WTC11 (cell line): ENCODE results near the gene QKI. TPM values are rescaled to one million over a fixed set of nuclear protein-coding genes. Genes with fewer than 3 reads are reported as not detected.
A peak's percentile ranks its signal among the peaks of the same experiment; 100 is the strongest.

Experiments used
- ATAC-seq: fragments of 200-7000 bp; cut with Tn5 transposase; 2 replicates; pipeline ENCODE4 v1.10.0; 2021; ENCODE audit warnings: mild to moderate bottlenecking, moderate library complexity
- CTCF ChIA-PET: fragments of 300-600 bp; sonication (Branson Sonifier 250); formaldehyde crosslinking; loops from one replicate; lab custom pipeline; 2021; ENCODE audit warnings: antibody characterized with exemption; lab: Charles Lee
- POLR2A ChIA-PET: fragments of 350-600 bp; sonication (Branson Sonifier 250); formaldehyde crosslinking; loops from one replicate; lab custom pipeline; 2021; ENCODE audit warnings: antibody characterized with exemption; lab: Charles Lee
- DNase-seq: peaks from one replicate; pipeline ENCODE4 v3.0.0; 2021; ENCODE audit warnings: low spot score
- H3K27ac Mint-ChIP-seq: 2 replicates; pipeline ENCODE4 v1.8.0; 2021; ENCODE audit warnings: mixed read lengths
- H3K27me3 Mint-ChIP-seq: 2 replicates; pipeline ENCODE4 v1.8.0; 2021; ENCODE audit warnings: low read depth, mild to moderate bottlenecking, moderate library complexity, mixed read lengths
- H3K36me3 Mint-ChIP-seq: 2 replicates; pipeline ENCODE4 v1.8.0; 2021; ENCODE audit warnings: mixed read lengths
- H3K4me1 Mint-ChIP-seq: 2 replicates; pipeline ENCODE4 v1.8.0; 2022; ENCODE audit warnings: mixed read lengths
- H3K4me3 Mint-ChIP-seq: 2 replicates; pipeline ENCODE4 v1.8.0; 2021; ENCODE audit warnings: mild to moderate bottlenecking, moderate library complexity, mixed read lengths
- H3K9me3 Mint-ChIP-seq: 2 replicates; pipeline ENCODE4 v1.8.0; 2021; ENCODE audit warnings: mixed read lengths
- ATF1 ChIP-seq: sonication (generic); formaldehyde crosslinking; IDR thresholded peaks from 2 replicates; pipeline ENCODE4 v1.8.1; 2023; ENCODE audit warnings: mild to moderate bottlenecking, moderate library complexity, missing genetic modification reagents
- CBFB ChIP-seq: sonication (generic); formaldehyde crosslinking; IDR thresholded peaks from 2 replicates; pipeline ENCODE4 v1.8.1; 2022; ENCODE audit warnings: mild to moderate bottlenecking, low read depth, missing genetic modification reagents
- CREB1 ChIP-seq: sonication (generic); formaldehyde crosslinking; IDR thresholded peaks from 2 replicates; pipeline ENCODE4 v1.8.0; 2023; ENCODE audit warnings: mild to moderate bottlenecking, missing genetic modification reagents
- EMX1 ChIP-seq: fragments of 250-450 bp; sonication (Bioruptor Pico); IDR thresholded peaks from 2 replicates; pipeline ENCODE4 v1.8.0; 2021; ENCODE audit warnings: mild to moderate bottlenecking
- ESRRA ChIP-seq: sonication (generic); formaldehyde crosslinking; IDR thresholded peaks from 2 replicates; pipeline ENCODE4 v1.8.1; 2022; ENCODE audit warnings: mild to moderate bottlenecking, missing genetic modification reagents, borderline replicate concordance
- GTF2I ChIP-seq: fragments of 250-450 bp; sonication (Bioruptor Pico); conservative IDR thresholded peaks from 2 replicates; pipeline ENCODE4 v1.4.0; 2021; ENCODE audit warnings: mild to moderate bottlenecking
- NFE2L1 ChIP-seq: sonication (generic); formaldehyde crosslinking; IDR thresholded peaks from 2 replicates; pipeline ENCODE4 v1.8.1; 2023; ENCODE audit warnings: missing genetic modification reagents
- NR2C2 ChIP-seq: sonication (generic); formaldehyde crosslinking; IDR thresholded peaks from 2 replicates; pipeline ENCODE4 v1.8.0; 2022; ENCODE audit warnings: mild to moderate bottlenecking, missing genetic modification reagents
- NR3C1 ChIP-seq: sonication (generic); formaldehyde crosslinking; conservative IDR thresholded peaks from 2 replicates; pipeline ENCODE4 v1.8.1; 2023; ENCODE audit warnings: low read depth, mild to moderate bottlenecking, missing genetic modification reagents
- OVOL2 ChIP-seq: fragments of 250-450 bp; sonication (Bioruptor Pico); IDR thresholded peaks from 2 replicates; pipeline ENCODE4 v1.9.0; 2021; ENCODE audit warnings: mild to moderate bottlenecking, borderline replicate concordance
- RELA ChIP-seq: sonication (generic); formaldehyde crosslinking; IDR thresholded peaks from 2 replicates; pipeline ENCODE4 v1.8.1; 2022; ENCODE audit warnings: missing genetic modification reagents, mild to moderate bottlenecking, borderline replicate concordance
- TEAD1 ChIP-seq: sonication (generic); formaldehyde crosslinking; IDR thresholded peaks from 2 replicates; pipeline ENCODE4 v1.8.0; 2022; ENCODE audit warnings: mild to moderate bottlenecking, missing genetic modification reagents
- TP53 ChIP-seq: sonication (generic); formaldehyde crosslinking; IDR thresholded peaks from 2 replicates; pipeline ENCODE4 v1.8.1; 2023; ENCODE audit warnings: mild to moderate bottlenecking, missing genetic modification reagents
- ZNF396 ChIP-seq: fragments of 250-450 bp; sonication (Bioruptor Pico); IDR thresholded peaks from 2 replicates; pipeline ENCODE4 v1.8.0; 2021; ENCODE audit warnings: mild to moderate bottlenecking, moderate library complexity, borderline replicate concordance
- ZNF423 ChIP-seq: fragments of 250-450 bp; sonication (Bioruptor Pico); IDR thresholded peaks from 2 replicates; pipeline ENCODE4 v2.1.2; 2022; ENCODE audit warnings: mild to moderate bottlenecking, moderate library complexity
- total RNA-seq: library from RNA; stranded (reverse); gene quantifications from 3 replicates; pipeline ENCODE4 v1.2.3, GENCODE V29; 2021
- TF ChIP-seq, protein P1 (sequence below): fragments of 250-450 bp; sonication (Bioruptor Pico); IDR thresholded peaks from 2 replicates; pipeline ENCODE4 v1.9.0; 2021; ENCODE audit warnings: mild to moderate bottlenecking, borderline replicate concordance
- TF ChIP-seq, protein P2 (sequence below): sonication (generic); formaldehyde crosslinking; IDR thresholded peaks from 2 replicates; pipeline ENCODE4 v1.8.1; 2023; ENCODE audit warnings: mild to moderate bottlenecking, missing genetic modification reagents, moderate library complexity
- TF ChIP-seq, protein P3 (sequence below): fragments of 250-450 bp; sonication (Bioruptor Pico); IDR thresholded peaks from 2 replicates; pipeline ENCODE4 v1.9.0; 2021; ENCODE audit warnings: mild to moderate bottlenecking
- TF ChIP-seq, protein P4 (sequence below): sonication (generic); formaldehyde crosslinking; IDR thresholded peaks from 2 replicates; pipeline ENCODE4 v1.8.1; 2022; ENCODE audit warnings: low read depth, missing genetic modification reagents, borderline replicate concordance
- TF ChIP-seq, protein P5 (sequence below): fragments of 250-450 bp; sonication (Bioruptor Pico); IDR thresholded peaks from 2 replicates; pipeline ENCODE4 v2.1.2; 2022; ENCODE audit warnings: mild to moderate bottlenecking, moderate library complexity
- TF ChIP-seq, protein P6 (sequence below): sonication (generic); formaldehyde crosslinking; IDR thresholded peaks from 2 replicates; pipeline ENCODE4 v1.8.0; 2023; ENCODE audit warnings: mild to moderate bottlenecking, missing genetic modification reagents

The QKI gene
- total RNA-seq, 1 experiment from 2014 or later: 145 TPM

DNA sequence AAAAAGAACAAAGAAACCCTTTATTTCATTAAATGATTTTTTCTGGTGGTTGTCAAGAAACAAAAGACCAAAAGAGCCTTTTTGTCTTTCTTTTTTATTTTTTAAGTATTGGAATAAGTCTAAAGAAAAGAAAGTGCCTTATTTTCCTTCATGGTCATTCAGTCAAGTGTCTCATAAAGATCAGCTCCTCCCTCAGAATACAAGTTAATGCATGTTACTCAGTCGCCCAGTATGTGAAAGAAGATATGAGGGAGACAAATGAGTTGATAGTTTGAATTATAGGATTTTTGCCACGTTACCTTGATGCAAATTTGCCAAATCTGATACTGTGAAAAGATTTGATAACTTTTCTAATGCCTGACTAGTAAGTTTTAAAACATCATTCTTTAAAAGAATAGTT, 157.2 kb downstream of the QKI start:
- Mint-ChIP-seq H3K4me1 (peaks cover 43% of the 10 kb centered on the region), H3K4me3 (no peak overlapping the region), H3K9me3 (no peaks in the 10 kb centered on the region), H3K36me3 (peaks cover 14% of the 10 kb centered on the region), H3K27ac (no peak overlapping the region), H3K27me3 (no peaks in the 10 kb centered on the region)
- POLR2A ChIA-PET: no interaction called here
- no peak for TF ChIP-seq TP53 (CRISPR knock-in tag)
- no peak for TF ChIP-seq EMX1 (CRISPR knock-in tag)
- no peak for TF ChIP-seq CREB1
- TF ChIP-seq, protein P1, sequence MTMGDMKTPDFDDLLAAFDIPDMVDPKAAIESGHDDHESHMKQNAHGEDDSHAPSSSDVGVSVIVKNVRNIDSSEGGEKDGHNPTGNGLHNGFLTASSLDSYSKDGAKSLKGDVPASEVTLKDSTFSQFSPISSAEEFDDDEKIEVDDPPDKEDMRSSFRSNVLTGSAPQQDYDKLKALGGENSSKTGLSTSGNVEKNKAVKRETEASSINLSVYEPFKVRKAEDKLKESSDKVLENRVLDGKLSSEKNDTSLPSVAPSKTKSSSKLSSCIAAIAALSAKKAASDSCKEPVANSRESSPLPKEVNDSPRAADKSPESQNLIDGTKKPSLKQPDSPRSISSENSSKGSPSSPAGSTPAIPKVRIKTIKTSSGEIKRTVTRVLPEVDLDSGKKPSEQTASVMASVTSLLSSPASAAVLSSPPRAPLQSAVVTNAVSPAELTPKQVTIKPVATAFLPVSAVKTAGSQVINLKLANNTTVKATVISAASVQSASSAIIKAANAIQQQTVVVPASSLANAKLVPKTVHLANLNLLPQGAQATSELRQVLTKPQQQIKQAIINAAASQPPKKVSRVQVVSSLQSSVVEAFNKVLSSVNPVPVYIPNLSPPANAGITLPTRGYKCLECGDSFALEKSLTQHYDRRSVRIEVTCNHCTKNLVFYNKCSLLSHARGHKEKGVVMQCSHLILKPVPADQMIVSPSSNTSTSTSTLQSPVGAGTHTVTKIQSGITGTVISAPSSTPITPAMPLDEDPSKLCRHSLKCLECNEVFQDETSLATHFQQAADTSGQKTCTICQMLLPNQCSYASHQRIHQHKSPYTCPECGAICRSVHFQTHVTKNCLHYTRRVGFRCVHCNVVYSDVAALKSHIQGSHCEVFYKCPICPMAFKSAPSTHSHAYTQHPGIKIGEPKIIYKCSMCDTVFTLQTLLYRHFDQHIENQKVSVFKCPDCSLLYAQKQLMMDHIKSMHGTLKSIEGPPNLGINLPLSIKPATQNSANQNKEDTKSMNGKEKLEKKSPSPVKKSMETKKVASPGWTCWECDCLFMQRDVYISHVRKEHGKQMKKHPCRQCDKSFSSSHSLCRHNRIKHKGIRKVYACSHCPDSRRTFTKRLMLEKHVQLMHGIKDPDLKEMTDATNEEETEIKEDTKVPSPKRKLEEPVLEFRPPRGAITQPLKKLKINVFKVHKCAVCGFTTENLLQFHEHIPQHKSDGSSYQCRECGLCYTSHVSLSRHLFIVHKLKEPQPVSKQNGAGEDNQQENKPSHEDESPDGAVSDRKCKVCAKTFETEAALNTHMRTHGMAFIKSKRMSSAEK (CRISPR knock-in tag): no peak
- no peak for TF ChIP-seq ZNF396 (CRISPR knock-in tag)
- TF ChIP-seq NR2C2 (CRISPR knock-in tag): no peak
- TF ChIP-seq ATF1 (CRISPR knock-in tag): no peak
- TF ChIP-seq, protein P2, sequence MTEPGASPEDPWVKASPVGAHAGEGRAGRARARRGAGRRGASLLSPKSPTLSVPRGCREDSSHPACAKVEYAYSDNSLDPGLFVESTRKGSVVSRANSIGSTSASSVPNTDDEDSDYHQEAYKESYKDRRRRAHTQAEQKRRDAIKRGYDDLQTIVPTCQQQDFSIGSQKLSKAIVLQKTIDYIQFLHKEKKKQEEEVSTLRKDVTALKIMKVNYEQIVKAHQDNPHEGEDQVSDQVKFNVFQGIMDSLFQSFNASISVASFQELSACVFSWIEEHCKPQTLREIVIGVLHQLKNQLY (CRISPR knock-in tag): no peak
- TF ChIP-seq, protein P3, sequence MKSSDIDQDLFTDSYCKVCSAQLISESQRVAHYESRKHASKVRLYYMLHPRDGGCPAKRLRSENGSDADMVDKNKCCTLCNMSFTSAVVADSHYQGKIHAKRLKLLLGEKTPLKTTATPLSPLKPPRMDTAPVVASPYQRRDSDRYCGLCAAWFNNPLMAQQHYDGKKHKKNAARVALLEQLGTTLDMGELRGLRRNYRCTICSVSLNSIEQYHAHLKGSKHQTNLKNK: no peak
- no peak for TF ChIP-seq OVOL2
- no peak for TF ChIP-seq TEAD1 (CRISPR knock-in tag)
- TF ChIP-seq ZNF423 (CRISPR knock-in tag): no peak
- DNase-seq: no peak
- CTCF ChIA-PET: no interaction called here
- ATAC-seq: no peak

DNA sequence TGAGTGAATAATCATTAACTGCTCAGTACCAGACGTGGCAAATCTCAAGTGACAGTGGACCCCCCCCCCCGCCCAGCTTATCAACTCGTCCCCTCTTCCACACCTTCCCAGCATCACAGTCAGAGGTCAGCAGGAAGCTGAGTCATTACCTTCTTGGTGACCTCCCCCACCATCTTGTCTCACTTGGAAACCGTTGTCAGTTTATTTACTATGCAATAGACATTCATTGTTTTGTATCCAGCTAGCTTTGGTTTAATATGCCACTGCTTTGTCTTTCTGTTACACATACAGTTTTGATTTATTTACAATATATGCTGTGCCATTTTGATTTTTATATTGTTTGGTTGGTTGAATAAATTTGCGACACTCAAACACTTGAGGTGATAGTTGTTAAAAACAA, 158.1 kb downstream of the QKI start:
- Mint-ChIP-seq H3K27ac (0 out of 2 replicates have a peak overlapping the region, but pooled peaks have one; percentile 33), H3K27me3 (no peaks in the 10 kb centered on the region), H3K4me3 (0 out of 2 replicates have a peak overlapping the region, but pooled peaks have one; percentile 1), H3K4me1 (peaks cover 51% of the 10 kb centered on the region), H3K36me3 (peaks cover 14% of the 10 kb centered on the region), H3K9me3 (no peaks in the 10 kb centered on the region)
- DNase-seq (no peak), ATAC-seq (peak; percentile 70)
- ChIA-PET POLR2A (no interaction called here), CTCF (no interaction called here)
- TF ChIP-seq, protein P4, sequence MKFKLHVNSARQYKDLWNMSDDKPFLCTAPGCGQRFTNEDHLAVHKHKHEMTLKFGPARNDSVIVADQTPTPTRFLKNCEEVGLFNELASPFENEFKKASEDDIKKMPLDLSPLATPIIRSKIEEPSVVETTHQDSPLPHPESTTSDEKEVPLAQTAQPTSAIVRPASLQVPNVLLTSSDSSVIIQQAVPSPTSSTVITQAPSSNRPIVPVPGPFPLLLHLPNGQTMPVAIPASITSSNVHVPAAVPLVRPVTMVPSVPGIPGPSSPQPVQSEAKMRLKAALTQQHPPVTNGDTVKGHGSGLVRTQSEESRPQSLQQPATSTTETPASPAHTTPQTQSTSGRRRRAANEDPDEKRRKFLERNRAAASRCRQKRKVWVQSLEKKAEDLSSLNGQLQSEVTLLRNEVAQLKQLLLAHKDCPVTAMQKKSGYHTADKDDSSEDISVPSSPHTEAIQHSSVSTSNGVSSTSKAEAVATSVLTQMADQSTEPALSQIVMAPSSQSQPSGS (CRISPR knock-in tag): no peak
- TF ChIP-seq GTF2I (CRISPR knock-in tag) (no peak), NR3C1 (CRISPR knock-in tag) (no peak), CBFB (no peak), NFE2L1 (peak; percentile 73; the same call in 1 of the 2 replicates), ESRRA (CRISPR knock-in tag) (no peak), RELA (CRISPR knock-in tag) (no peak)
- TF ChIP-seq, protein P5, sequence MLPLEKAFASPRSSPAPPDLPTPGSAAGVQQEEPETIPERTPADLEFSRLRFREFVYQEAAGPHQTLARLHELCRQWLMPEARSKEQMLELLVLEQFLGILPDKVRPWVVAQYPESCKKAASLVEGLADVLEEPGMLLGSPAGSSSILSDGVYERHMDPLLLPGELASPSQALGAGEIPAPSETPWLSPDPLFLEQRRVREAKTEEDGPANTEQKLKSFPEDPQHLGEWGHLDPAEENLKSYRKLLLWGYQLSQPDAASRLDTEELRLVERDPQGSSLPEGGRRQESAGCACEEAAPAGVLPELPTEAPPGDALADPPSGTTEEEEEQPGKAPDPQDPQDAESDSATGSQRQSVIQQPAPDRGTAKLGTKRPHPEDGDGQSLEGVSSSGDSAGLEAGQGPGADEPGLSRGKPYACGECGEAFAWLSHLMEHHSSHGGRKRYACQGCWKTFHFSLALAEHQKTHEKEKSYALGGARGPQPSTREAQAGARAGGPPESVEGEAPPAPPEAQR (CRISPR knock-in tag): no peak
- TF ChIP-seq, protein P6, sequence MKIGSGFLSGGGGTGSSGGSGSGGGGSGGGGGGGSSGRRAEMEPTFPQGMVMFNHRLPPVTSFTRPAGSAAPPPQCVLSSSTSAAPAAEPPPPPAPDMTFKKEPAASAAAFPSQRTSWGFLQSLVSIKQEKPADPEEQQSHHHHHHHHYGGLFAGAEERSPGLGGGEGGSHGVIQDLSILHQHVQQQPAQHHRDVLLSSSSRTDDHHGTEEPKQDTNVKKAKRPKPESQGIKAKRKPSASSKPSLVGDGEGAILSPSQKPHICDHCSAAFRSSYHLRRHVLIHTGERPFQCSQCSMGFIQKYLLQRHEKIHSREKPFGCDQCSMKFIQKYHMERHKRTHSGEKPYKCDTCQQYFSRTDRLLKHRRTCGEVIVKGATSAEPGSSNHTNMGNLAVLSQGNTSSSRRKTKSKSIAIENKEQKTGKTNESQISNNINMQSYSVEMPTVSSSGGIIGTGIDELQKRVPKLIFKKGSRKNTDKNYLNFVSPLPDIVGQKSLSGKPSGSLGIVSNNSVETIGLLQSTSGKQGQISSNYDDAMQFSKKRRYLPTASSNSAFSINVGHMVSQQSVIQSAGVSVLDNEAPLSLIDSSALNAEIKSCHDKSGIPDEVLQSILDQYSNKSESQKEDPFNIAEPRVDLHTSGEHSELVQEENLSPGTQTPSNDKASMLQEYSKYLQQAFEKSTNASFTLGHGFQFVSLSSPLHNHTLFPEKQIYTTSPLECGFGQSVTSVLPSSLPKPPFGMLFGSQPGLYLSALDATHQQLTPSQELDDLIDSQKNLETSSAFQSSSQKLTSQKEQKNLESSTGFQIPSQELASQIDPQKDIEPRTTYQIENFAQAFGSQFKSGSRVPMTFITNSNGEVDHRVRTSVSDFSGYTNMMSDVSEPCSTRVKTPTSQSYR: no peak
